NCI-H774 (cell line): ENCODE results near the gene ZKSCAN8.

Source experiments
- DNase-seq: peaks from one replicate; lab custom pipeline; 2025; lab: John Stamatoyannopoulos, UW

ZKSCAN8 gene

DNA sequence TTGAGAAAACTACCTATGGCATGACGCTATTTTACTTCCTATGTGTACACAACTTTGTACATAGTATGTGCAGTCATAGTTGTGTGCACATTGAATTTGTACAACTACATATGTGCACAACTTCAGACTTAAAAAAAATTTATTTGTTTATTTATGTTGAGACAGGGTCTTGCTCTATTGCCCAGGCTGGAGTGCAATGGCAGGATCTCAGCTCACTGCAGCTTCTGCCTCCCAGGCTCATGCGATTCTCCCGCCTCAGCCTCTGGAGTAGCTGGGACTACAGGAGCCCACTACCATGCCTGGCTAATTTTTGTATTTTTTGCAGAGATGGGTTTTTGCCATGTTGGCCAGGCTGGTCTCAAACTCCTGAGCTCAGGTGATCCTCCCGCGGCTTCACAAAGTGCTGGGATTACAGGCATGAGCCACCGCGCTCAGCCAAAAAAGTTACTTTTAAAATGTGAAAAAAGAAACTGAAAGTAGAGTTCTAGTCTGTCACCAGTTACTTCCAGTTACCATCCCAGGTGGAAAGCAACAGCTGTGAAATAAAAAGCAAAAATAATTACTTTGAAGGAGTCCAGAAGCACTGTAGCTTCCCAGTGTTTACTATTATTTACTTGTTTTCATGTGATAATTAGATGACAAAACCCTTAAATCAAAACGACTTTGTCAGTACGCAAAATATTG lies 1.7 kb upstream of the ZKSCAN8 start:
- no peak for DNase-seq

DNA sequence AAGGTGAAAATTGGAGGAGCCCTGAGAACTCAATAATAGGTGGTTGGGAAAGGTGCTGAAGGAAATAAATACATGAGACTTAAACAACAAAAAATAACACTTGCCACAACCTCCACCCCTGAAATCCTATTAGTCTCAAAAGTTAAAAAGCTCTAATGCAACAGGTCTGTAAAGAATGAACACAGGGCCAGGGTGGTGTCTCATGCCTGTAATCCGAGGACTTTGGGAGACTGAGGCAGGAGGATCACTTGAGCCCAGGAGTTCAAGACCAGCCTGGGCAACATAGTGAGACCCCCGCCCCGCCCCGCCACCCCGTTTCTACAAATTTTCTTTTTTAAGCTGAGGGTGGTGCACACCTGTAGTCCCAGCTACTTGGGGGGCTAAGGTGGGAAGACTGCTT lies 1.1 kb upstream of the ZKSCAN8 start:
- no peak for DNase-seq

DNA sequence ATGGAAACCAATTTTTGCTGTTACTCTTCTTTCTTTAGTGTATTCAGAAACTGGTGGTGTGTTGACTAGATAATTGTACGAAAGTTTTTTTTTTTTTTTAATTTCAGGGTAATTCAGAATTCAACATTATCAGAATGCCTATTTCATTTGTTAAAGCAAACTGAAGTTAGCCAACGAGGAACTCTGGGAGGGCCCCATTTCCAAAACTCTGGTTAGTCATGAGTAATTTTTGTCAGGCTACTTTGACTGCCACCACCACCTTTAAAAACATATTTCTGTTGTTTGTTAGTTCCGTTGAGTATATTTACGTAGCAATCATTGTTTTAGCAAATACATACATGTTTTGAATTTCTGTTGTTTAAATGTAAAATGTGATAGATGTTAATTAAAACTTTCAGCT lies 763 bp downstream of the ZKSCAN8 start:
- DNase-seq: no peak

DNA sequence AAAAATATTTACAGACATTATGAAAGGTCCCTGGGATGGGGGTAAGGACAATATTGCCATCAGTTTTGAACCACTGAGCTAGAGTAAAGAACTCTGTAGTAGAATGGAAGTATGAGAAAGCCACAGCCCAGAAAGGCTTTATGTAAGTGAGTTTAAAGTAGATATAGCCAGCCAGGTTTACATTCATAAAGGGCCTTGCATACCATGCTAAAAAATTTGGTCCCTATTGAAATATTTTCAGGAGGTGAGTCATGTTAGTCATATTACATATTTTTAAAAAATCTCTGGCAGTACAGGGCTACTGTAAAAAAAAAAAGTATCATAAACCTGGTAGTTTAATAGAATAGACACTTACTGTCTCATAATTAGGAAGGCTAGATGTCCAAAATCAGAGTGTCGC lies 3.5 kb downstream of the ZKSCAN8 start:
- DNase-seq: no peak

DNA sequence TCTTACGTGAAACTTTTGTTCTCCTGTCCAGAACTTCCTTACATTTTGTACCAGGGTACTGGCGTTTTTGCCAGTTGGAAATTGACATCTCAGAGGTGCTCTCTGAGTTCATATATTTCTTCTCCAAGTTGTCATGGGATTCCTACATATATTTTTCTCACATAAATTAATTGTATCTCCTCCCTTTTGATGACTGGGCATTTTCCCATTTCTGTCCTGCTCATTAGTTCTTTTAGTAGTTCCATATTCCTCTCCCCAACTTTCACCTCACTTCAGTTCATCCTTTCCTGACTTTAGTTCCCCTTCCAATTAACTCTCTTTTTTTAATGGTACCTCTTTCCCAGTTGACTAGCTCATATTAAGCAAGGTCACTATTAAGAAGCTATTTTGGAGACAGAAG lies 10.8 kb downstream of the ZKSCAN8 start:
- no peak for DNase-seq

DNA sequence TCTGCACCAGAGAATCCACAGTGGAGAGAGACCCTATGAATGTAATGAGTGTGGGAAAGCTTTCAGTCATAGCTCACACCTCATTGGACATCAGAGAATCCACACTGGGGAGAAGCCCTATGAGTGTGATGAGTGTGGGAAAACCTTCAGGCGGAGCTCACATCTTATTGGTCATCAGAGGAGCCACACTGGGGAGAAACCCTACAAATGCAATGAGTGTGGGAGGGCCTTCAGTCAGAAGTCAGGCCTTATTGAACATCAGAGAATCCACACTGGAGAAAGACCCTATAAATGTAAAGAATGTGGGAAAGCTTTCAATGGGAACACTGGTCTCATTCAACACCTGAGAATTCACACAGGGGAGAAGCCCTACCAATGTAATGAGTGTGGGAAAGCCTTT lies 11.9 kb downstream of the ZKSCAN8 start:
- DNase-seq: no peak

DNA sequence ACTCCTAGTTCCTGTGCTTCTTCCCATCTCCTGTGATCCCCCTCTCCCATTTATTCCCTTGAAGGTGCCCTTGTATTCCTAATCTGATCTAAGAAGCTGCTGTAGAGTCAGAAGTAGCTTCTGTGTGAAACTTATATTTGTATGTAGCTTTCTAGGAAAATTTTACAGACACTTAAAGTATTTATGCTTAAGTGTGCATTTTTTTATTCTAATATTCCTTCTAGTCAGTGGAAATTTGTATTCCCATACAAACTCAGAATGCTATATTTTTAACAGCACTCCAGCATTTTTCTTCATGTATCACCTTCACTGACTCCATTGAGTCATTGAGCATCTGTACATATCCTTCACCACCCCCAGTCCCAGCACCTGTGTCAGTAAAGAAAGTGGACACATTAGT lies 12.7 kb downstream of the ZKSCAN8 start:
- no peak for DNase-seq

DNA sequence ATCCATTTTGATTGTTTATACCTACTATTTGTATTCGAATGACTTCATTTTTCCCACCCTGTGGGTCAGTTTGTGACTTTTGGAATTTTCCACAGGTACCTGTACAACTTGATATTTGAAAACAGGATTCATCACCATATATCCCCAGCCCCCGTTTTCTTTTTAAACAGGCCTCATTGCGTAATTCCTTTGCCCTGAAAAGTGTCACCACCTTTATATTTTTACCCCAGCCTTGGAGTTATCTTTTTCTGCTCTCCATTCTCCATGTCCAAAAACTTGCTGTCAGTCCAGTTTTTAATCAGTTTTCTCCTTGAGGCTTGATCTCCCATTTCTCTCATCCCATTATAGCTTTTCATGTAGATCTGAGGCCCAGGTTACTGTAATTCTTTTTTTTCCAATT lies 16.6 kb downstream of the ZKSCAN8 start:
- DNase-seq: no peak

DNA sequence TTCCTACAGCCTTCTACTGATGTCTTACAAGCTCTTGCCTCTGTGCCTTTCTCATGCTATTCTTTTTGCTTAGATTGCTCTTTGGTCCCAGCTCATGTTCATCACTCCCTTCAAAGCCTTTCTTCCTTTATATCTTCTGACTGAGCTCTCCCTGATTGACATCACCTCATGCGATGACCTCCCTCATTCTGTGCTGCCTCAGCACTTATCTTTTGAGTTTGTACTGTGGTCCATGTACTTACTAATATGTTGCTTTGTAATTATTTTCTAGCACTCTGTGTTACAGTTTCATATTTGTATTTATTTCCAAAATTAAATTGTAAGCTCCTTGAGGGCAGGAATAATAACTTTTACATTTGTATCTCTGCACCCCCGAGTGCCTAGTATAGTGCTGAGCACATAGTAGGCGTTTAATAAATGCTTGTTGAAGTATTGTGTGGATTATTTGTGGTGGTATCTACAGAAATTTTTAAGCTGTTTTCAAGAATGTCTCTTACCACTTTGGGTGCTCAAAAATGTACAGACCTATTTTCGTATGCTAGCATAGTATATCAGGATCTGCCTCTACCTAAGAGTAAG lies 17.4 kb downstream of the ZKSCAN8 start:
- DNase-seq: no peak

DNA sequence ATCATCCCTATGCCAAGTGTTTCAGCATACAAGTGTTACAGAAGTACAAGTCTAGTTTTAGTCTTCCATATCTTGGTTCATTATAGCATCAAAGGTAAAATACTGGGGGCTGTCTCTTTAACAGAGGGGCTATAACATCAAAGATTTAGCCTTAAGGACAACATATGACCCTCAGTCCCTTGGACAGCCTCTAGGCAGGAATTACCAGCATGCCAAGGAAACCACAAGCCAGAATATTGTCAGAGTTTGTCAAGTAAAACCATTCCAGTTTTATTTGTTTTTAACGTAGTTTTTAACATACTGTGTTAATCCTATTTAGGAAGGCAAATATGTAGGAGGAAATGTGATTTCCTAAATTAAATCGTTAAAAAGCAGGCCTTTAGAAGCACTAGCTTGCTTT lies 18.6 kb downstream of the ZKSCAN8 start:
- no peak for DNase-seq

DNA sequence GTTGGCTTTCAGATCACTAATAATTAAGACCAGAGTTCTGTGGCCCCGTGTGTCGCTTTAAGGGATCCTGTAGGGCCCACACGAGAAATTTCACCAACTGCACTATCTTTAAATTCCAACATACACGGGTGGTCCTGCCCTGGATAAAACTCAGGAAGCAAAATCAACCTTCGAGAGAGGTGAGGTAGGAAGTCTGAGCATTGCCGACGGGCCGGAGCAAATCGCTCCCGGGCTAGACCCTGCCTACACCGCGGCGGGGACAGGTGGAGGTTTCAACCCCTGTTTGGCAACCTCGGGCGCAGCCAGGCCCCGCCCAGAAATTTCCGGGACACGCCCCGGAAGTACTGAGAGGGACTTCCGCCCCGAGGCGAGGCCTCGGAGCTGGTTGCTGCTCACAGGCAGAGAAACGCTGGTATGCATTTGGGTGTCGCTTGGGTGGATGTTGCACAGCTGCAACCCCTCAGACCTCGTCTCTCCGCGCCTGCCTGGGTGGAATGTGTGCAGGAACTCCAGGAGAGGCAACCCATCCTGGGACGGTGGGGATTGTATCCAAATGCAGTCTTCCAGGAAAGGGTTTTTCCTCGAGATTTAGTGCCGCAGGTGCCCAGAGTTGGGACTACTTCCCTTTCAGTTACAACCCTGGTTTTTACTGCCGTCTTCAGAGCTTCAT lies 19.9 kb downstream of the ZKSCAN8 start:
- DNase-seq: peak; percentile 71

DNA sequence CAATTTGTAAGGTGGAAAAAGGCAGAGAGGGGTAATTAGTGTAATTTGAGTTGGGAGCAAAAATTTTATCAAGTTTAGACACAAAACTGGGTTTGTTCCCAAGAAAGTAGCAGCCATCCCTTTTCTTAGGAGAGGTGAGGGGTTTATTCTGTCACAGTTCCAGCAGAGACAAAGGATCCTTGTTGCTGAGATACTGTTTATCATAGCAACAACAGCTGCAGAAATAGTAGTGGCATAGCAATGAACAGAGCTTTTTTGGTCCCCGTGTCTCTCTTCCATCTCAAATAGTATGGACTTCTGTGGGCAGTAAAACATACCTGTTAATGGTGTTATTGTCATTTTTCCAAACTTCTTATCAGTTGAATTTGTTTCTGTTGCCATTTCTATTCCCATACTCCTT lies 23.9 kb downstream of the ZKSCAN8 start:
- no peak for DNase-seq

DNA sequence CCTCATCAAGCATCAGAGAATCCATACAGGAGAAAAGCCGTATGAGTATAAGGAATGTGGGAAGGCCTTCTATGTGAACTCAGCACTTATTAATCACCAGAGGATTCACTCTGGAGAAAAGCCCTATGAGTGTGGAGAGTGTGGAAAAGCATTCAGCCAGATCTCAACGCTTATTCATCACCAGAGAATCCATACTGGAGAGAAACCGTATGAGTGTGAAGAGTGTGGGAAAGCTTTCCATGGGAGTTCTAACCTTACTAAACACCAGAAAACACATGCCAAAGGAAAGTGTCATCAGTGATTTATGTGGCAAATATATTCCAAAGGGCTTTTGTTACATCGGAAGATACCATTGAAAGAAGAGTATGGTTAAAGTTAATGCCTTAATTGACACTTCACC lies 25.4 kb downstream of the ZKSCAN8 start:
- DNase-seq: no peak

DNA sequence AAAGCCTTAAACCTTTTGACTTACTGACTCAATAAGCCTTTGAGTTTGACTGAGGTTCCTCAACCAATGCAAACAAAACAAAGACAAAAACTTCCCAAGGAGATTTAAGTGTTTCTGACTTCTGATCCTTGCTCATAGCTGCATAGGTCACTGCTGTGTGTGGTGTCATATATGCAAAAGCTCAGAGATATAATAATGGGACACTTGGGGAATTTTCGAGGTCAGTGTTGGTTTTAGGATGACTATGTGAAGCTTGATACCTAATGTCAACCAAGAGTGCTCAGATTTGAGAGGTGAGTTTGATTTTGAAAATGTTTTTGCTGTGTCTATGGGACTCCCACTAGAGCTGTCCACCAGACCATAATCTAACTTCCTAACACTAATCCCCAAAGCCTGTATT lies 26.2 kb downstream of the ZKSCAN8 start:
- DNase-seq: no peak

DNA sequence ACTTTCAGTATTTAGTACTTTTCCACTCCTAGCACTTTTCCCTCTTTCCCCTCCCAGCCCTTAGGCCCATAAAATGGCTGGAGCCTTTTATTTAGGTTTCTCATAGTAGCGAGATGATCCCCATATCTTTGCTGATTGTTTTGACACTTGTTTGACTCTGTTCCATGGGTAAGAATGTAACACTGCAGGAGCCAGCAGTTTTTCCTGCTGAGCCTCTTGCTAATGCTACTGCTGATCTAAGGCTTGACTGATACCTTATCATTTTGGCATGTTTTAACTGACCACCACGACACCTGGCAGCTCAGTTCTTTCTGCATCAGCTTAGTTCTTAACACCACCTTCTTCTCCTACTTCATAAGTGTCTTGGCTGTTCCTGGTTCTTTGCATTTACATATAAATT lies 29.6 kb downstream of the ZKSCAN8 start:
- DNase-seq: no peak

DNA sequence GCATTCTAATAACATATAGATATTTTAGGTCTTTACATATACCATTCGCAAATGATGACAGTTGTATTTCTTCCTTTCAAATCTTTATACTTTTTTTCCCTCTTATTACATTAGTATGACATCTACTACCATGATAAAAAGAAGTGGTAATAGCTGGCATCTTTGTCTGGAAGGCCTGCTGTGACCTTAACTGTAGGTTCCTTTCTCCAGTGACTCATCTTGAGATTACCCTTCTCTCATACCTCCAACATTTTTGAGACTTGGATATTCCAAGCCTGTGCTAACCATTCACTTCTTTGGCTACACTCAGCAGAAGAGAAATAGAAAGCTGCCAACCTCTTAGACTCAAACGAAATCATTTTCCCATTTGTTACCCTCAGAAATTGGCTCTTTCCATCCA lies 30.3 kb downstream of the ZKSCAN8 start:
- DNase-seq: no peak

DNA sequence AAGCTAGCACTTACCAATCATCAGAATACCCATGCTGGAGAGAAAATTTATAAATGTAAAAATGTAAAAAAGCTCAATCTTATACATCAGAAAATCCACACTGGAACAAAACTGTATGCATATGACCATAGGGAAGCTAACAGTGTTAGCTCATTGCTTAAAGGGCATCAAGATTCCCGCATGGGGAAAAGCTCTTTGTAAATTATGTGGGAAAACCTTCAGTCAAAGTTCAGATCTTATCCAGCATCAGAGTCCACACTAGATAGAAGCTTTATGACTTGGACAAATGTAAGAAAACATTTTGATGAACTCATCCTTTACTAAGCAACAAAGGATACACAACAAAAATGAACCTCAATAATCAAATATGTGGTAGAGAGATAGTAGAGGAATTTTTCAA lies 34.7 kb downstream of the ZKSCAN8 start:
- no peak for DNase-seq

DNA sequence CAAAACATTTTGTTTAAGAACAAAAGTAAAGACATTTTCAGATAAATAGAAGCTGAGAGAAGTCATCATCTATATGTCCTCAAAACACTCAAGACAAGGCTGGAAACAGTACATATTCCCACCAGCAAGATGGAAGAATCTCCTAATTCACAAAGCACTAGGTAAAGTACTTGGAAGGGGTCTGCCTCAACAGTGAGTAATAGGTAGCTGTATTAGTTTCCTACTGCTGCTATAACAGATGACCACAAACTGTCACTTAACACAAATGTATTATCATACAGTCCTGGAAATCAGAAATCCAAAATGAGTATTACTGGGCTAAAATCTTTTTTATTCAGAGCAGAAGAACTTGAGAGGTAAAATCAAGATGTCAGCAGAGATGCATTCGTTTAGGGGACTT lies 40.6 kb downstream of the ZKSCAN8 start:
- DNase-seq: no peak

DNA sequence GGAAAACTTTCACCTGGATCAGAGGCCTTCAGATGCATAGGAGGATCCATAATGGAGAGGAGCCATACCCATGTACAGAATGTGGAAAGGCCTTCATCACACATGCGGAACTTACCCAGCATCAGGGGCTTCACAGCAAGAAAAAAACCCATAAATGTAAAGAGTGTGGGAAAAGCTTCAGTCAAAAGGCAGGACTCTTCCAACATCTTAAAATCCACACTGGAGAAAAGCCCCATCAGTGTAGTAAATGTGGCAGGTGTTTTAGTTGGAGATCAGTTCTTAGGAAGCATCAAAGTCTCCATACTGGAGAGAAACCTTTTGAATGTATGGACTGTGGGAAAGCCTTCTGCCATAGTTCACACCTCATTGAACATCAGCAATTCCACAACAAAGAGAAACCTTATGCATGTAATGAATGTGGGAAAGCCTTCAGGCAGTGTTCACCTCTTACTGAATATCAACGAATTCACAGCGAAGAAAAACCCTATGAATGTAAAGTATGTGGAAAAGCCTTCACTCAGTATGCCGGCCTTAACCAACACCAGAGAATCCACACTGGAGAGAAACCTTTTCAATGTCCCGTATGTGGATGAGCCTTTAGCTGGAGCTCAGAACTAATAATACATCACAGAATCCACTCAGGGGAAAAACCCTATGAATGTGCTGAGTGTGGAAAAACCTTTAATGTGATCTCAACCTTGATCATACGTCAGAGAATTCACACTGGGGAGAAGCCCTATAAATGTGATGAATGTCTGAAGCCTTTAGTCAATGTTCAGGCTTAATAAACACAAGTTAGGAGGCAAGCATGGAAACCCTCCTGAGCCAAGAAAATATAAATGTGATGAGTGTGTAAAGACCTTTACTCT lies 46.7 kb downstream of the ZKSCAN8 start:
- no peak for DNase-seq

DNA sequence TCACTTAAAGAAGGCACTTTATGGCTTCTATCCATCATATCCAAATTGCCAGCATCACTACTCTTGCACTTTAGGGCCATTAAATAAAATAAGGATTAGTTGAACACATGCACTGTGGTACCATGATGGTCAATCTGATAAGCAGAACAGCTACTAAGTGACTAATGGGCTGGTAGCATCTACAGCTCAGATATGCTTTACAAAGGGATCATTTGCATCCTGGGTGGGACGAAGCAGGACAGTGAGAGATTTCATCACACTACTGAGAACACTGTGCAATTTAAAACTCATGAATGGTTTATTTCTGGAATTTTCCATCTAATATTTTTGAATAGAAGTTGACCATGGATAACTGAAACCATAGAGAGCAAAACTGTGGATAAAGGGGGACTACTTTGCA lies 58.3 kb downstream of the ZKSCAN8 start:
- DNase-seq: no peak

DNA sequence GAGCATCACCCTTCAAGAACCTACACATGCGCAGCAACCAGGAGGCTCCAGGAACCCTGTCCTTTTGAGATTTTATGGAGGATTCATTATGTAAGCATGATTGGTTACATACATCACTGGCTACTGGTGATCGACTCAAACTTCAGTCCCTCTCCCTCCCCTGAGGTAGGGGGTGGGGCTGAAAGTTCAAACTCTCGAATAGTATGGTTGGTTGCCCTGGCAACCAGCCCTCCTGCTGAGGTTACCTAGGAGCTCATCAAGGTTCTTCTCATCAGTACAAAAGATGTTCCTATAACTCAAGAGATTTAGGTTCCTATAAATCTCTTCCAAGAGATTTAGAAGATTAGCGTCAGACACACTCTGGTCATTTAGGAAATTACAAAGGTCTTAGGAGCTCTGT lies 61.5 kb downstream of the ZKSCAN8 start:
- DNase-seq: no peak

DNA sequence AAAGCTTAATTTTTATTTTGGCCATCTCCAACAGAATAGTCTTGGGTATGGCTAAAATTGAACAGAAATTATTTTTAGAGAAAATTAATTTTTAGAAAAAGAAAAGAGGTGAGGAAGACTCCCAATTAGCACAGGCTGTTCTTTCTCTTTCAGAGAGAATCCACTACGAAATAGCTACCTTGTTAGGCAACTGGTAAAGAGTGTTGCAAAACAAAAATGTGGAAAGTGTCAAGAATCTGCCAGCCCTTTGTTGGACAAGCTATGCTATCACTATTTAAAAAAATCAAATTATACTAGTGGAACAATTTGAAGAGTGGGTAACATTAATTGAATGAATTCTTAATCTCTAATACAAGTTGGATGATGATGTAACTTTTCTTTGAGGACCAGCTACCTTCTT lies 64.2 kb downstream of the ZKSCAN8 start:
- no peak for DNase-seq

DNA sequence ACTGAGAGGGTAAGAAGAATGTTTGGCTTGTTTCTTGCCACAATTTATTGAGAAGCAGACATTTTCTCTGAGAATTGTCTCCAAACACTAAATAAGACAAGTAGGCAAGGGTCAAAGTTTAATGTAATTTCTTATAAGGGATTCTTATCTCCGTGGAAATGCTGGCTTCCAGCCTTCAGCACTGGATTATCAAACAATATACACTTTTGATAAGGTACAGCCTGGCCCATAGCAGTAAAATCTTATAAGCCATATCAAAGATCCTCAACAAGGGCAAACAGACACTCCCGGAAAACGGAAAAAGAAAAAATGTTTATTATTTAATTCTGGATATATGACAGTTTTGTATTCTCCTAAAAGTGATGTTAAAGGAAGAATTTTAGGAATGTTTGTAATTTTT lies 64.8 kb downstream of the ZKSCAN8 start:
- DNase-seq: no peak
